ENCODE data around the gene UPF2. TPM values are rescaled to one million over a fixed set of nuclear protein-coding genes. Genes with fewer than 3 reads are reported as not detected.
"Not testable (repeated sequence)": the region's sequence is repeated elsewhere in the genome, so short reads cannot be mapped to it uniquely, and the experiment has no call there.

UPF2 gene, protein sequence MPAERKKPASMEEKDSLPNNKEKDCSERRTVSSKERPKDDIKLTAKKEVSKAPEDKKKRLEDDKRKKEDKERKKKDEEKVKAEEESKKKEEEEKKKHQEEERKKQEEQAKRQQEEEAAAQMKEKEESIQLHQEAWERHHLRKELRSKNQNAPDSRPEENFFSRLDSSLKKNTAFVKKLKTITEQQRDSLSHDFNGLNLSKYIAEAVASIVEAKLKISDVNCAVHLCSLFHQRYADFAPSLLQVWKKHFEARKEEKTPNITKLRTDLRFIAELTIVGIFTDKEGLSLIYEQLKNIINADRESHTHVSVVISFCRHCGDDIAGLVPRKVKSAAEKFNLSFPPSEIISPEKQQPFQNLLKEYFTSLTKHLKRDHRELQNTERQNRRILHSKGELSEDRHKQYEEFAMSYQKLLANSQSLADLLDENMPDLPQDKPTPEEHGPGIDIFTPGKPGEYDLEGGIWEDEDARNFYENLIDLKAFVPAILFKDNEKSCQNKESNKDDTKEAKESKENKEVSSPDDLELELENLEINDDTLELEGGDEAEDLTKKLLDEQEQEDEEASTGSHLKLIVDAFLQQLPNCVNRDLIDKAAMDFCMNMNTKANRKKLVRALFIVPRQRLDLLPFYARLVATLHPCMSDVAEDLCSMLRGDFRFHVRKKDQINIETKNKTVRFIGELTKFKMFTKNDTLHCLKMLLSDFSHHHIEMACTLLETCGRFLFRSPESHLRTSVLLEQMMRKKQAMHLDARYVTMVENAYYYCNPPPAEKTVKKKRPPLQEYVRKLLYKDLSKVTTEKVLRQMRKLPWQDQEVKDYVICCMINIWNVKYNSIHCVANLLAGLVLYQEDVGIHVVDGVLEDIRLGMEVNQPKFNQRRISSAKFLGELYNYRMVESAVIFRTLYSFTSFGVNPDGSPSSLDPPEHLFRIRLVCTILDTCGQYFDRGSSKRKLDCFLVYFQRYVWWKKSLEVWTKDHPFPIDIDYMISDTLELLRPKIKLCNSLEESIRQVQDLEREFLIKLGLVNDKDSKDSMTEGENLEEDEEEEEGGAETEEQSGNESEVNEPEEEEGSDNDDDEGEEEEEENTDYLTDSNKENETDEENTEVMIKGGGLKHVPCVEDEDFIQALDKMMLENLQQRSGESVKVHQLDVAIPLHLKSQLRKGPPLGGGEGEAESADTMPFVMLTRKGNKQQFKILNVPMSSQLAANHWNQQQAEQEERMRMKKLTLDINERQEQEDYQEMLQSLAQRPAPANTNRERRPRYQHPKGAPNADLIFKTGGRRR
- total RNA-seq: 10 to 100 TPM; 33.5 to 37.2 TPM

DNA sequence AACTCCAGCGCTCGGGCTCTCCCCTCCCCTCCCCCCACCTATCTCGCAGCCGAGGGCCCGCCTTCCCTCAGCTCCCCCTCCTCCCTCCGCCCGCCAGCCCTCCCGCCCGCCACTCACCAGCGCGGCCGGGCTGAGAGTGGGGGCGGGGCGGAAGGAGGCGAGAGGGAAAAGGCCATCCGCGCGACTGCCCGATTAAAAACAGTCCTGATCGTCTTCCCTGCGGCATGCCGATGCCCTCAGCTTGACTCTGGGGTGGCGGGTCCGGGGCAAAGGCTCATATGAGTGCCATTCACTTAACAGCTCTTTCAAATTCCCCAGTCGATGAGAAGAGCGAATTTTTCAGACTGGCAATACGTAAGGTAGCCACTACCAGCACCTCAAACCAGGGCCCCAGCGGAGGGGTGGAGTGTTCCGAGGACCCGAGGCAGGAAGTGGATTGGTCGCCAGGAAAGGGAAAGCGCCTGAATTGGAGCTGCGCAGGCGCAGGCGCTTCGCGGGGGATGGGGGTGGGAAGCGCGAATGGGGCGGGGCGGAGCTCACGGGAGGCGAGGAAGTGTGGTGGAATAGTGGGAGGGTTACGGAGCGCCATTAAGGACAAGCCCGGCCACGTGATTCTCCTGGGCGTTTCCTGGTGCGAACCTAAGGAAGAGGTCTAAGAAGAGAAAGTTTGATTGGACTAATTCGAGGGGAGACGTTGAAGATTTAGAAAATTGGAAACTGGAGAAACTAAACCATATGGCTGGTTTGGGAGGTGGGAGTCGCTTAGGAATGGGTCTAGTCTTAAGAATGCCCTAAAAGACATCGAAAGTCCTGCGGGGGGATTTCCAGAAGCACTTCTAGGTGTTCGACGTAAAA lies at the start of gene UPF2:
Gene UPF2 (minus strand): TSS at position 13 of the 855 bp plus-strand sequence. CDS start 7,386 bp downstream, outside the sequence.
- DNase-seq (peak; percentile 98), ATAC-seq (peak; percentile 91)
- Mint-ChIP-seq H3K27ac (peak within 1 kb of the TSS; percentile 99), H3K4me1 (peaks cover 33% of the 10 kb centered on the region), H3K4me3 (peak within 1 kb of the TSS; percentile 100), H3K36me3 (peaks cover 12% of the 10 kb centered on the region), H3K27me3 (peaks cover 4% of the 10 kb centered on the region), H3K9me3 (ENCODE audit: low read depth) (no peaks in the 10 kb centered on the region)
- CTCF ChIA-PET: interaction anchor here (0.6 to 1.2 kb wide), 8 partner anchors 11 to 1284 kb away, joined by 3 to 5 read pairs (median 4); partner anchors contain the start of genes CDC123 and NUDT5

GRCh38 chr10:12091421-12091820 lies 48.8 kb upstream of the UPF2 start:
- DNase-seq (no peak), ATAC-seq (no peak)
- H3K27ac Mint-ChIP-seq: no peak overlapping the region
- H3K27me3 Mint-ChIP-seq: no peaks in the 10 kb centered on the region
- peaks cover 51% of the 10 kb centered on the region for H3K36me3 Mint-ChIP-seq
- CTCF ChIA-PET: interaction anchor here (0.5 kb wide), 1 partner anchor 66 kb away, joined by 3 read pairs; no protein-coding TSS in a partner anchor
- no peak overlapping the region for H3K4me3 Mint-ChIP-seq
- no peaks in the 10 kb centered on the region for H3K9me3 Mint-ChIP-seq (ENCODE audit: low read depth)
- H3K4me1 Mint-ChIP-seq: no peaks in the 10 kb centered on the region

- Mint-ChIP-seq H3K4me1 (no peaks in the 10 kb centered on the region), H3K9me3 (ENCODE audit: low read depth) (no peaks in the 10 kb centered on the region), H3K27ac (no peak overlapping the region), H3K36me3 (peaks cover 46% of the 10 kb centered on the region), H3K4me3 (no peak overlapping the region), H3K27me3 (no peaks in the 10 kb centered on the region)
- ATAC-seq: no peak
- no peak for DNase-seq
- CTCF ChIA-PET: no interaction called here
Observed at GRCh38 chr10:12088919-12089318, 46.3 kb upstream of the UPF2 start.

DNA sequence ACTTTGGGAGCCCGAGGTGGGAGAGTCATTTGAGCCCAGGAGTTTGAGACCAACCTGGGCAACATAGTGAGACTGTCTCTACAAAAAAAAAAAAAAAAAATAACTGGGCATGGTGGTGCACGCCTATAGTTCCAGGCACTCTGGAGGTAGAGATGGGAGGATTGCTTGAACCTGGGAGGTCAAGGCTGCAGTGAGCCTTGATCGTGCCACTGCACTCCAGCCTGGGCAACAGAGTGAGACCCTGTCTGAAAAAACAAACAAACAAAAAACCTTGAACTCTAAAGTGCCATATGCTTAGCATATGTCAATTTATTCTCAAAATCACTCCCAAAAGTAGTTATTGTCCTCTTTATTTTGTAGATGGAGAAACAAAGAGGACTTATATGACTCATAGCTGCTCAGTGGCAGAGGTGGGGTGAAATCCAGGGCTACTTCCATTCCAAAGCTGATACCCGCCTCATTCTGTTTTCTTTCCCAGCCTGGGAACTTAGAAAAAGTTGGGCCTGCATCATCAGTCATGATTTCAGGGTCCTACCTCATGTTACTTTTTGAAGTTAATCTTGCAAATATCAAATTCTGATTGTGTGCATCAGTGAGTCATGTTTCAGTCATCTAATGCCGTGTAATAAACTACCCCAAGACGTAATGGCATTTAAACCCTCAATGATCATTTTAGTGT lies 39.4 kb upstream of the UPF2 start:
- Mint-ChIP-seq H3K4me3 (no peak overlapping the region), H3K36me3 (peaks cover 13% of the 10 kb centered on the region), H3K27ac (no peak overlapping the region), H3K27me3 (no peaks in the 10 kb centered on the region), H3K4me1 (no peaks in the 10 kb centered on the region), H3K9me3 (ENCODE audit: low read depth) (no peaks in the 10 kb centered on the region)
- DNase-seq (no peak), ATAC-seq (no peak)
- CTCF ChIA-PET: no interaction called here

GRCh38 chr10:12081470-12081869 lies 38.9 kb upstream of the UPF2 start:
- CTCF ChIA-PET: no interaction called here
- H3K27me3 Mint-ChIP-seq: no peaks in the 10 kb centered on the region
- H3K36me3 Mint-ChIP-seq: peaks cover 10% of the 10 kb centered on the region
- no peak overlapping the region for H3K4me3 Mint-ChIP-seq
- no peaks in the 10 kb centered on the region for H3K4me1 Mint-ChIP-seq
- no peaks in the 10 kb centered on the region for H3K9me3 Mint-ChIP-seq (ENCODE audit: low read depth)
- ATAC-seq: no peak
- no peak overlapping the region for H3K27ac Mint-ChIP-seq
- no peak for DNase-seq

DNA sequence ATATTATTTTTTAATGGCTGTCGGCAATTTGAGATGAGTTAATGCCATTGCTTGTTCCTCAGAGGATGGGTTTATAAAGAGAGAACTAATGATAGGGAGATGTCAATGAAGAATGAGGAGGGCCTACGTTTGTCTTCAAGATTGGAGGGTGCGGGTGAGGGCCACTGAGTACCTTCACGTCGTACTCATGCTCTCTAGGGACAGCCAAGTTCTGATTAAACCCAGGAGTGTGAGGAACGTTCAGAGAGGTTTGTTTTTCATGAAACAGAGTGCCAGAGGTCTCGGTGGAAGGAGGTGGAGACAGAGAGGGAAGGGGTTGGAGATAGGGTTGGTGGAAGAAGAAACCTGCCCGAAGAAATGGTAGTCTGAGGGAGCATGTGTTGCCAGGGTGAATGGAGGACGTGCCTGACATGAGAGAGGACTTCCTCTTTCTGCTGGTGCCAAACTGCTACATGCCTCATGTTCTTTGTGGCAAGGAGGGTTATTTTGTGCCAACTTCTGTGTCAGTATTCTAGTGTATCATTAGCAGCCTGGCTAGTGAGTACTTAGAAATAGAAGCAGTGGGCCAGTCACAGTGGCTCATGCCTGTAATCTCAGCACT lies 35.1 kb upstream of the UPF2 start:
- Mint-ChIP-seq H3K9me3 (ENCODE audit: low read depth) (no peaks in the 10 kb centered on the region), H3K27me3 (no peaks in the 10 kb centered on the region), H3K4me1 (peaks cover 5% of the 10 kb centered on the region), H3K36me3 (peaks cover 3% of the 10 kb centered on the region), H3K4me3 (no peak overlapping the region), H3K27ac (no peak overlapping the region)
- DNase-seq (no peak), ATAC-seq (no peak)
- CTCF ChIA-PET: no interaction called here

DNA sequence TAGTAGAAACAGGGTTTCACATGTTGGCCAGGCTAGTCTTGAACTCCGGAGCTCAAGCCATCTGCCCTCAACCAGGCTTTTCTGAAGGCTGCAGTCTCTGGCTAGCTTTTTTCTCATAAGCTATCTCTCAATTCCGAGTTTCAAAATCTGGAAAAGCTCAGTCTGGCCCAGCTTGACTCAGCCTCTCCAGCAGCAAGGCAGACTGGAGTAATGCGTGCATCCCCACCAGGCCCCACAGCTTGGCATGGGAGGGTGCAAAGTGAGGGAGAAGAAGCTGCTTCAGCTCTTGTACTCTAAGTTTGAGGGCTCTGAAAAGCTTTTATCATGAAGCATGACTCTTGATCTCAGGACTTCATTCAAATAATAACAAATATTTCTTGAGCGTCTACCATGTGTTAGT lies 30.9 kb upstream of the UPF2 start:
- ATAC-seq (no peak), DNase-seq (no peak)
- H3K9me3 Mint-ChIP-seq (ENCODE audit: low read depth): no peaks in the 10 kb centered on the region
- no peak overlapping the region for H3K4me3 Mint-ChIP-seq
- H3K27me3 Mint-ChIP-seq: no peaks in the 10 kb centered on the region
- peaks cover 19% of the 10 kb centered on the region for H3K4me1 Mint-ChIP-seq
- no peak overlapping the region for H3K27ac Mint-ChIP-seq
- CTCF ChIA-PET: no interaction called here
- H3K36me3 Mint-ChIP-seq: peaks cover 3% of the 10 kb centered on the region

DNA sequence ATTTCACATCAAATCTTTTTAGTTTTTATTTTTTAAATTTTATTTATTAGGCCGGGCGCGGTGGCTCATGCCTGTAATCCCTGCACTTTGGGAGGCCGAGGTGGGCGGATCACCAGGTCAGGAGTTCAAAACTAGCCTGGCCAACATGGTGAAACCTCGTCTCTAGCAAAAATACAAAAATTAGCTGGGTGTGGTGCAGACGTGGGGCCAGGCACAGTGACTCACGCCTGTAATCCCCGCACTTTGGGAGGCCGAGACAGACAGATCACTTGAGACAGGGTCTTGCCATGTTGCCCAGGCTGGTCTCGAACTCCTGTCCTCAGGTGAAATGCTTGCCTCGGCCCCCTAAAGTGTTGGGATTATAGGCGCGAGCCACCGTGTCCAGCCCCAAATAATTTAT lies 28.8 kb upstream of the UPF2 start:
- H3K27ac Mint-ChIP-seq; ATAC-seq; H3K4me3 Mint-ChIP-seq; H3K36me3 Mint-ChIP-seq; H3K27me3 Mint-ChIP-seq; H3K9me3 Mint-ChIP-seq (ENCODE audit: low read depth); DNase-seq; CTCF ChIA-PET: not testable (repeated sequence)
- peaks cover 27% of the 10 kb centered on the region for H3K4me1 Mint-ChIP-seq

DNA sequence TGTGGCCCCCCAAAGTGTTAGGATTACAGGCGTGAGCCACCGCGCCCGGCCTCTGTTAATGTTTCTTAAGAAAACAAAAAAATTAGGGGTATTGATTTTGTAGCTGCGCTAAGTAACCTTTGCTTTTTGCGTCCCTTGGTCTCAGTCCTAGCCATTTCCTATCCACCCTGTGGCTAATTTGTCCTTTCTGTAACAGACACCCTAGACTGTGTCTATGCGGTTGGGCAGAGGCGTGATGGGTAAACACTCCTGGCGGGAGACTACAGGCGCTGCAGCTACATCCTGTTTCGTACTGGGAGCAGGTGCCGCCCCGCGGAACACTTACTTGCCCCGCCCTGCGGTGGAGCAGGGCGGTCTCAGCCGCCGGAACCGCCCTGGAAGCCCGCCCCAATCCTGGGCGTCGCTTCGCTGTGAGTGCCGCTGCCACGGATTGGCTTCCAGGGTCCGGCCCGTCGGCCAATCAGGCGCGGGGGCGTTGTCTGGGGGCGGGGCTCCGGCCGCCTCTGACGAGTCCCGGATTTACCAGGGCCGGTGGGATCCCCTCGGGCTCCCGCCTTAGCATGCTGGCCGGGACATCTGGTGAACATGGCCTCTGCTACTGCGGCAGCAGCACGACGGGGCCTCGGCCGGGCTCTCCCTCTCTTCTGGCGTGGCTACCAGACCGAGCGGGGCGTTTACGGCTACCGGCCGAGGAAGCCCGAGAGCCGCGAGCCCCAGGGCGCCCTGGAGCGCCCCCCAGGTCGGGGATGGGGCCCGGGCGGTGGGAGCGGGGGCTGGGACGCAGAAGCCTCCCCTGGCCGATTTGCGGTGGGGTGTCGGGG lies 26.1 kb upstream of the UPF2 start, which contains the start of gene DHTKD1:
Gene DHTKD1 (plus strand): TSS at position 506 of the 821 bp plus-strand sequence. CDS start 80 bp downstream, at position 586.
- Mint-ChIP-seq H3K36me3 (no peaks in the 10 kb centered on the region), H3K4me3 (peak within 1 kb of the TSS; percentile 84), H3K4me1 (peaks cover 23% of the 10 kb centered on the region), H3K27ac (peak within 1 kb of the TSS; percentile 82), H3K9me3 (ENCODE audit: low read depth) (no peaks in the 10 kb centered on the region), H3K27me3 (no peaks in the 10 kb centered on the region)
- CTCF ChIA-PET: interaction anchor here (1.2 to 1.4 kb wide), 3 partner anchors 10 to 25 kb away, joined by 3 to 4 read pairs (median 3); no protein-coding TSS in a partner anchor
- DNase-seq (peak; percentile 99), ATAC-seq (peak; percentile 99)

DNA sequence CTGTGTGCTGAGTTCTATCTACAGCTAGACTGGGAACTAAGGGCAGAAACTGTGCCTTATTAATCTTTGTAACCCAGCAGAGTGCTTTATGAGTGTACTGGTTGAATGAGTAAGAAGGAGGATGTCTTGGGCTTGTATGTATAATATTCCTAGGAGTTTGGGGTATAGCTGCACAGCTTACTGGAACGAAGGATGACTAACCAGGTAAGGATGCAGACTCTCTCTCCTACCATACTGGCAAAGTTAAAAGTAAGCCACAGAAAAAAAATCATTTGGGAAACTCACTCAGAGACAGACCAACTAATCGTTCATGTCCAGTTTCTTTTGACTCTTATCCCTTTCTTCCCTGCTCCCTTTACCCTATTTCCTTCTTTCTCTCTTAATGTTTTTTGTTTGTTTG lies 24.7 kb upstream of the UPF2 start:
- Mint-ChIP-seq H3K27ac (no peak overlapping the region), H3K9me3 (ENCODE audit: low read depth) (no peaks in the 10 kb centered on the region), H3K36me3 (no peaks in the 10 kb centered on the region), H3K4me3 (no peak overlapping the region), H3K27me3 (no peaks in the 10 kb centered on the region), H3K4me1 (peaks cover 23% of the 10 kb centered on the region)
- ATAC-seq: no peak
- no peak for DNase-seq
- CTCF ChIA-PET: interaction anchor here (0.5 to 1.4 kb wide), 3 partner anchors 9 to 24 kb away, joined by 3 to 4 read pairs (median 3); no protein-coding TSS in a partner anchor

GRCh38 chr10:12063483-12063818 lies 20.8 kb upstream of the UPF2 start:
- DNase-seq (no peak), ATAC-seq (no peak)
- H3K4me1 Mint-ChIP-seq: peaks cover 8% of the 10 kb centered on the region
- CTCF ChIA-PET: interaction anchor here (0.7 kb wide), 1 partner anchor 36 kb away, joined by 3 read pairs; no protein-coding TSS in a partner anchor
- no peaks in the 10 kb centered on the region for H3K36me3 Mint-ChIP-seq
- no peak overlapping the region for H3K4me3 Mint-ChIP-seq
- no peaks in the 10 kb centered on the region for H3K27me3 Mint-ChIP-seq
- no peaks in the 10 kb centered on the region for H3K9me3 Mint-ChIP-seq (ENCODE audit: low read depth)
- H3K27ac Mint-ChIP-seq: no peak overlapping the region
